HK-2 (cell line): ENCODE measurements around the gene JMY.

Source experiments
- DNase-seq: peaks from one replicate; pipeline ENCODE4 v3.0.0-alpha.2; 2018; ENCODE audit not compliant: unreplicated experiment

JMY gene

GRCh38 chr5:79235634-79236361 is at the start of gene JMY:
TSS of gene JMY (plus strand) at chr5:79236131. CDS start at chr5:79236651, 520 bp downstream.
- DNase-seq, result peak; percentile 77

GRCh38 chr5:79186455-79186854 is 49.5 kb upstream of the JMY start:
- DNase-seq, result no peak

GRCh38 chr5:79189439-79190234 is 46.3 kb upstream of the JMY start:
- no peak for DNase-seq

- DNase-seq, result no peak
These were observed 45.7 kb upstream of the JMY start for GRCh38 chr5:79190235-79190529.

GRCh38 chr5:79191457-79191856 is 44.5 kb upstream of the JMY start:
- no peak for DNase-seq

GRCh38 chr5:79193643-79194042 is 42.3 kb upstream of the JMY start:
- no peak for DNase-seq

GRCh38 chr5:79200573-79201183 is 35.3 kb upstream of the JMY start:
- no peak for DNase-seq

- DNase-seq, result no peak
These were observed 34.7 kb upstream of the JMY start for GRCh38 chr5:79201206-79201605.

- DNase-seq, result no peak
These were observed 33.9 kb upstream of the JMY start for GRCh38 chr5:79202076-79202475.

- no peak for DNase-seq
These were observed 30.0 kb upstream of the JMY start for GRCh38 chr5:79205965-79206364.

- no peak for DNase-seq
These were observed 29.4 kb upstream of the JMY start for GRCh38 chr5:79206541-79206940.

GRCh38 chr5:79209505-79209904 is 26.4 kb upstream of the JMY start:
- no peak for DNase-seq

- no peak for DNase-seq
These were observed 11.5 kb upstream of the JMY start for GRCh38 chr5:79224286-79224984.

- DNase-seq, result no peak
These were observed 10.9 kb upstream of the JMY start for GRCh38 chr5:79225026-79225425.

GRCh38 chr5:79225441-79225840 is 10.5 kb upstream of the JMY start:
- no peak for DNase-seq

- no peak for DNase-seq
These were observed 8.4 kb upstream of the JMY start for GRCh38 chr5:79227484-79228025.

- DNase-seq, result no peak
These were observed 6.4 kb upstream of the JMY start for GRCh38 chr5:79229357-79230174.

GRCh38 chr5:79235261-79235633 is 684 bp upstream of the JMY start:
- DNase-seq, result no peak

- DNase-seq, result peak; percentile 36
These were observed 535 bp downstream of the JMY start for GRCh38 chr5:79236362-79236969.

- DNase-seq, result peak; percentile 47
These were observed 1.2 kb downstream of the JMY start for GRCh38 chr5:79236970-79237739.
